MM.1S (cell line): ENCODE data around the gene ACAP1.

Experiments
- DNase-seq: peaks from one replicate; pipeline ENCODE4 v3.0.0-alpha.2; 2015
- H2AFZ ChIP-seq: fragments of 300-600 bp; sonication (generic); 2 replicates; pipeline ENCODE4 v1.6.0; 2016; ENCODE audit warnings: antibody characterized with exemption, low read length
- H3F3A ChIP-seq: fragments of 300-600 bp; sonication (generic); 2 replicates; pipeline ENCODE4 v1.6.1; 2016; ENCODE audit warnings: mild to moderate bottlenecking, antibody characterized with exemption, low read length, moderate library complexity, mixed read lengths; ENCODE audit not compliant: insufficient read depth
- H3K27ac ChIP-seq: fragments of 300-600 bp; sonication (generic); 2 replicates; pipeline ENCODE4 v1.5.1; 2016; ENCODE audit warnings: mild to moderate bottlenecking, low read length
- H3K27me3 ChIP-seq: fragments of 300-600 bp; sonication (generic); replicated peaks from 2 replicates; pipeline ENCODE4 v1.6.0; 2016; ENCODE audit warnings: low read length; ENCODE audit not compliant: insufficient read depth
- H3K36me3 ChIP-seq: fragments of 300-600 bp; sonication (generic); replicated peaks from 2 replicates; pipeline ENCODE4 v1.6.1; 2016; ENCODE audit warnings: mild to moderate bottlenecking, low read length, mixed read lengths; ENCODE audit not compliant: insufficient read depth
- H3K4me1 ChIP-seq: fragments of 300-600 bp; sonication (generic); 2 replicates; pipeline ENCODE4 v1.6.1; 2016; ENCODE audit warnings: low read length, mixed read lengths
- H3K4me2 ChIP-seq: fragments of 300-600 bp; sonication (generic); 2 replicates; pipeline ENCODE4 v1.6.0; 2016; ENCODE audit warnings: low read depth, low read length
- H3K4me3 ChIP-seq: fragments of 300-600 bp; sonication (generic); 2 replicates; pipeline ENCODE4 v1.5.1; 2016; ENCODE audit warnings: low read length, mixed read lengths
- H3K79me2 ChIP-seq: fragments of 300-600 bp; sonication (generic); 2 replicates; pipeline ENCODE4 v1.6.1; 2016; ENCODE audit warnings: mixed run types, low read length, mixed read lengths
- H3K9ac ChIP-seq: fragments of 300-600 bp; sonication (generic); 2 replicates; pipeline ENCODE4 v1.6.1; 2016; ENCODE audit warnings: low read length, mixed read lengths
- H3K9me2 ChIP-seq: fragments of 300-600 bp; sonication (generic); replicated peaks from 2 replicates; pipeline ENCODE4 v1.6.1; 2016; ENCODE audit warnings: mild to moderate bottlenecking, low read length, mixed read lengths; ENCODE audit not compliant: insufficient read depth
- H3K9me3 ChIP-seq: fragments of 300-600 bp; sonication (generic); replicated peaks from 2 replicates; pipeline ENCODE4 v1.6.1; 2016; ENCODE audit warnings: mild to moderate bottlenecking, low read length, mixed read lengths; ENCODE audit not compliant: insufficient read depth
- H4K20me1 ChIP-seq: fragments of 300-600 bp; sonication (generic); 2 replicates; pipeline ENCODE4 v1.6.1; 2016; ENCODE audit warnings: mild to moderate bottlenecking, low read length, moderate library complexity, mixed read lengths; ENCODE audit not compliant: insufficient read depth
- EZH2 ChIP-seq: fragments of 300-600 bp; sonication (generic); optimal IDR thresholded peaks from 2 replicates; pipeline ENCODE3; 2017; ENCODE audit warnings: low read depth, mild to moderate bottlenecking, antibody characterized with exemption, low read length, mixed read lengths
- EZH2phosphoT487 ChIP-seq: fragments of 300-600 bp; sonication (generic); IDR thresholded peaks from 2 replicates; pipeline ENCODE4 v1.6.1; 2018; ENCODE audit warnings: antibody characterized with exemption, low read length
- TF ChIP-seq, protein P1 (sequence below): fragments of 300-600 bp; sonication (generic); IDR thresholded peaks from 2 replicates; pipeline ENCODE4 v1.5.1; 2016; ENCODE audit warnings: antibody characterized with exemption, low read length, mixed read lengths

Gene ACAP1

DNA sequence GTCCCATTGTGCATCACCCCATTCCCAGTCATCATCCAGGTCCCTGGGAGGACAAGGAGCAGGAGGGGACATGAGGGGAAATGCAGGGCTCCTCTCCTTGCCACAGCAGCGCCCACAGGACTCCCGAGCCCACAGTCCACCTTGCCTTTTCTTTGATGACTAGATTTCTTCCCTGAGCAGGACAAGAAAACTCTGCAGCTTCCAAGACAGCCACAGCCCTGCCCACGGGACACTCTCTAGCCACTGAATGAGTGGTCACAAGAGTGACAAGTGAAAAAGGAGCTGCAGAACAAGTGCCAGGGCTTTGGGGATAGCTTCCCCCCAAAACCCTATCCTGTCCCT is 11.9 kb upstream of the ACAP1 start:
- DNase-seq, result no peak
- Histone ChIP-seq H3K27ac (no peak overlapping the region), H2AFZ (no peak overlapping the region), H3K9me2 (no peaks in the 10 kb centered on the region), H3K4me3 (no peak overlapping the region), H3K4me2 (no peak overlapping the region), H3K36me3 (no peaks in the 10 kb centered on the region), H3K9ac (no peak overlapping the region), H3K4me1 (peaks cover 6% of the 10 kb centered on the region; the same call in 1 of the 2 replicates), H3K79me2 (peaks cover 18% of the 10 kb centered on the region), H4K20me1 (no peaks in the 10 kb centered on the region), H3K27me3 (no peaks in the 10 kb centered on the region), H3F3A (no peaks in the 10 kb centered on the region; the same call in 1 of the 2 replicates), H3K9me3 (no peaks in the 10 kb centered on the region)
- TF ChIP-seq, protein P1, sequence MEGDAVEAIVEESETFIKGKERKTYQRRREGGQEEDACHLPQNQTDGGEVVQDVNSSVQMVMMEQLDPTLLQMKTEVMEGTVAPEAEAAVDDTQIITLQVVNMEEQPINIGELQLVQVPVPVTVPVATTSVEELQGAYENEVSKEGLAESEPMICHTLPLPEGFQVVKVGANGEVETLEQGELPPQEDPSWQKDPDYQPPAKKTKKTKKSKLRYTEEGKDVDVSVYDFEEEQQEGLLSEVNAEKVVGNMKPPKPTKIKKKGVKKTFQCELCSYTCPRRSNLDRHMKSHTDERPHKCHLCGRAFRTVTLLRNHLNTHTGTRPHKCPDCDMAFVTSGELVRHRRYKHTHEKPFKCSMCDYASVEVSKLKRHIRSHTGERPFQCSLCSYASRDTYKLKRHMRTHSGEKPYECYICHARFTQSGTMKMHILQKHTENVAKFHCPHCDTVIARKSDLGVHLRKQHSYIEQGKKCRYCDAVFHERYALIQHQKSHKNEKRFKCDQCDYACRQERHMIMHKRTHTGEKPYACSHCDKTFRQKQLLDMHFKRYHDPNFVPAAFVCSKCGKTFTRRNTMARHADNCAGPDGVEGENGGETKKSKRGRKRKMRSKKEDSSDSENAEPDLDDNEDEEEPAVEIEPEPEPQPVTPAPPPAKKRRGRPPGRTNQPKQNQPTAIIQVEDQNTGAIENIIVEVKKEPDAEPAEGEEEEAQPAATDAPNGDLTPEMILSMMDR, result no peak
- no peak for TF ChIP-seq EZH2phosphoT487
- no peak for TF ChIP-seq EZH2

DNA sequence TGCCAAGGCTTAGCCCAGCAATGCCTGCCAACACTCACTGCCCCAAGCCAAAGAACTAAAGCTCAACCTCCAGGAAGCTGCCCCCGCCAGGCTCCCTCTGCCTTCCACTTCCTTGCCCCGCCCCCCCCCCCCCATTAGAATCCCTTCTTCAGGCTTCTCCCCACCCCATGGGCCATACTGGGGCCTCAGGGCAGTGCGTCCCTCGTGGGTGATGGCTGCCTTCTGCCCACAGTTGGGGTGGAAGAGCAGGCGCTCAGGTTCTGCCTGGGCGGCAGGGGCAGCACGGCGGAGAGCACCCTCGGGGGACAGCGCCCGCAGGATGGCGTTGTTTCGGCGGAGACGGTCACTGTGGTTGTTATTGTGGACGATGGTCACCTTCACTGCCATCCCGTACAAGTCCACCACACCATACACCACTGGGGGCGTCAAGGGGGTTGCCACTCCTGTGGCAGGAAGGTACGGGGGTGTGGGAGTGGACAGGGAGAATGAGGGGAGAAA is 11.2 kb upstream of the ACAP1 start:
- Histone ChIP-seq H3K9me3 (no peaks in the 10 kb centered on the region), H3K9me2 (no peaks in the 10 kb centered on the region), H2AFZ (no peak overlapping the region), H3K4me1 (peaks cover 6% of the 10 kb centered on the region; the same call in 1 of the 2 replicates), H3K9ac (no peak overlapping the region), H3K4me2 (no peak overlapping the region), H3F3A (no peaks in the 10 kb centered on the region; the same call in 1 of the 2 replicates), H3K79me2 (peaks cover 18% of the 10 kb centered on the region), H3K27me3 (no peaks in the 10 kb centered on the region), H3K36me3 (no peaks in the 10 kb centered on the region), H3K4me3 (no peak overlapping the region), H4K20me1 (no peaks in the 10 kb centered on the region), H3K27ac (no peak overlapping the region)
- DNase-seq, result no peak
- TF ChIP-seq EZH2phosphoT487 (no peak), EZH2 (no peak)
- TF ChIP-seq, protein P1, result no peak

DNA sequence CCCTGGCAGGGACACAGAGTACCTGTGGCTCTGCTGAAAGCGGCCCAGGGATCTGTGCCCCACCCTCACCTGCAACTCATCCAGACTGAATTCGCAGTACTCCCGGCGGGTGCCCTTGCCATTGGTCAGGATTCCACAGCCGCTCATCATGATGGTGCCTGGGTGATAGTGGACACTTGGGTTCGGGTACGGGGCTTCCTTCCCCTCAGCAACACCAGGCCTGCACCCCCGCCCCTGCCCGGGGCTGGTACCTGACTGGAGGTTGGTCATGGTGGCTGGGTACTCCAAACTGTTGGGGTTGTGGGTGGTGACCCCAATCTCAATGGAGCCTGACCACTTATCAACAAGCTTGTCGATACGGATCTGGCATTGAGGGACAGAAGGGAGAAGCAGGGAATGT is 10.1 kb upstream of the ACAP1 start:
- Histone ChIP-seq H3K79me2 (peaks cover 18% of the 10 kb centered on the region), H3K4me2 (no peak overlapping the region), H3K9ac (no peak overlapping the region), H2AFZ (no peak overlapping the region), H3K36me3 (no peaks in the 10 kb centered on the region), H3K9me3 (no peaks in the 10 kb centered on the region), H3K4me3 (no peak overlapping the region), H4K20me1 (no peaks in the 10 kb centered on the region), H3K9me2 (no peaks in the 10 kb centered on the region), H3K27me3 (no peaks in the 10 kb centered on the region), H3F3A (no peaks in the 10 kb centered on the region; the same call in 1 of the 2 replicates), H3K27ac (no peak overlapping the region), H3K4me1 (peaks cover 11% of the 10 kb centered on the region)
- DNase-seq, result no peak
- TF ChIP-seq EZH2 (no peak), EZH2phosphoT487 (no peak)
- TF ChIP-seq, protein P1, result no peak
